IMR-90 (cell line): Measurements from ENCODE around the gene DNAH5.

Source experiments
- BHLHE40 ChIP-seq: fragments of 150-350 bp; IDR thresholded peaks from 2 replicates; pipeline ENCODE4 v1.6.1; 2016; ENCODE audit warnings: mild to moderate bottlenecking, low read depth, low read length
- CEBPB ChIP-seq: IDR thresholded peaks from 2 replicates; pipeline ENCODE4 v1.6.1; 2012; ENCODE audit warnings: low read depth, low read length, improper control_type of control experiment
- CTCF ChIP-seq: conservative IDR thresholded peaks from 2 replicates; pipeline ENCODE4 v1.5.1; 2012; ENCODE audit warnings: mild to moderate bottlenecking, low read depth, low read length, improper control_type of control experiment
- FOS ChIP-seq: fragments of 150-350 bp; IDR thresholded peaks from 2 replicates; pipeline ENCODE4 v1.6.1; 2016; ENCODE audit warnings: low read depth, low read length
- MAZ ChIP-seq: IDR thresholded peaks from 2 replicates; pipeline ENCODE4 v1.6.1; 2012; ENCODE audit warnings: low read depth, mild to moderate bottlenecking, low read length, improper control_type of control experiment, moderate library complexity, borderline replicate concordance
- MXI1 ChIP-seq: IDR thresholded peaks from 2 replicates; pipeline ENCODE4 v1.6.1; 2012; ENCODE audit warnings: low read depth, mild to moderate bottlenecking, low read length, moderate library complexity, borderline replicate concordance
- NFE2L2 ChIP-seq: fragments of 150-350 bp; IDR thresholded peaks from 2 replicates; pipeline ENCODE4 v1.6.1; 2016; ENCODE audit warnings: low read depth, mild to moderate bottlenecking, low read length
- POLR2A ChIP-seq: IDR thresholded peaks from 2 replicates; pipeline ENCODE4 v1.6.1; 2012; ENCODE audit warnings: mild to moderate bottlenecking, low read depth, low read length
- RFX5 ChIP-seq: IDR thresholded peaks from 2 replicates; pipeline ENCODE4 v1.8.0; 2012; ENCODE audit warnings: low read depth, mild to moderate bottlenecking, low read length, moderate library complexity
- USF2 ChIP-seq: fragments of 150-350 bp; IDR thresholded peaks from 2 replicates; pipeline ENCODE4 v1.6.1; 2017; ENCODE audit warnings: mild to moderate bottlenecking, antibody characterized with exemption, low read length, low read depth

GRCh38 chr5:13934125-13934524 is 10.4 kb downstream of the DNAH5 start:
- TF ChIP-seq BHLHE40 (no peak), CTCF (no peak), POLR2A (no peak), FOS (no peak), MXI1 (no peak), RFX5 (no peak), USF2 (no peak), NFE2L2 (no peak), CEBPB (no peak), MAZ (no peak)
